SIG-M5 (cell line): ENCODE measurements around the gene SLC1A4.
"Not testable (repeated sequence)": the region's sequence is repeated elsewhere in the genome, so short reads cannot be mapped to it uniquely, and the experiment has no call there.

Experiments used
- DNase-seq: peaks from one replicate; lab custom pipeline; 2025; lab: John Stamatoyannopoulos, UW

Gene SLC1A4

DNA sequence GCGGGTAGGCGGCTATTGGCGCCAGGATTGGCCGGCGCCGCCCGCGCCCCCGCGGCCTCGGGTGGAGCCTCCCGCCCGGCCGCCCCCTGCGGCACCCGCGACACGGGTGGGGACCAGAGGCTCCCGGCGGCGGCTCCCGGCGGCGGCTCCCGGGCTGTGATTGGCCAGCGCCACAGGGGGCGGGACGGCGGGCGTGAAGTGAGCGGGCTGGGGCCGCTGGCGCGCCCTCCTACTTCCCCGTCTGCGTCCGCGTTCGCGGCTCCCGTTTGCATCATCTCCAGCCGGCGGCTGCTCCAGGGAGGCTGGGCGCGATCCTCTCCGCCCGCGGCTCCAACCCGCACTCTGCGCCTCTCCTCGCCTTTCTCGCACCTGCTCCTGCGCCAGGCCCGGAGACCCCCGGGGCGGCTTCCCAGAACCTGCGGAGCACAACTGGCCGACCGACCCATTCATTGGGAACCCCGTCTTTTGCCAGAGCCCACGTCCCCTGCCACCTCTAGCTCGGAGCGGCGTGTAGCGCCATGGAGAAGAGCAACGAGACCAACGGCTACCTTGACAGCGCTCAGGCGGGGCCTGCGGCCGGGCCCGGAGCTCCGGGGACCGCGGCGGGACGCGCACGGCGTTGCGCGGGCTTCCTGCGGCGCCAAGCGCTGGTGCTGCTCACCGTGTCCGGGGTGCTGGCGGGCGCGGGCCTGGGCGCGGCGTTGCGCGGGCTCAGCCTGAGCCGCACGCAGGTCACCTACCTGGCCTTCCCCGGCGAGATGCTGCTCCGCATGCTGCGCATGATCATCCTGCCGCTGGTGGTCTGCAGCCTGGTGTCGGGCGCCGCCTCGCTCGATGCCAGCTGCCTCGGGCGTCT lies at the start of gene SLC1A4:
Gene SLC1A4 (plus strand): TSS at position 274 of the 856 bp plus-strand sequence. CDS start 245 bp downstream, at position 519.
- peak; percentile 65 for DNase-seq

DNA sequence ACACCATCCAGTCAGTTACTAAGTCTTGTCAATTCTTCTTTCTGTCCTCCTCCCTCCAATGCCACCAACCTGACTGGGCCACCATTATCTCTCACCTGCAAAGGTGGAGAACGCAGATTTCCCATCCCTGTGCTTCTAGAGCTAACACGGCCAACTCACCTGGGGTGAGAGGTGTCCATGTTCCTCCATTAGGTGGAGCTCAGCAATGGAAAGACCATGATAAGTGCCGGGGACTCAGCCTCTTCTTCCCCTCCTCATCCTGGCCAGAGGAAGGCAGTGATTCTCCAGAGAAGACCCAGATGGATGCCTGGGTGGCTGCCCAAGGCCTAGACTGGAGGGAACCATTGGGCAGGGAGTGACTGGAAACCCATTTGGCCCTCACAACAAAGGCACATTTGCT lies 48.1 kb upstream of the SLC1A4 start:
- no peak for DNase-seq

DNA sequence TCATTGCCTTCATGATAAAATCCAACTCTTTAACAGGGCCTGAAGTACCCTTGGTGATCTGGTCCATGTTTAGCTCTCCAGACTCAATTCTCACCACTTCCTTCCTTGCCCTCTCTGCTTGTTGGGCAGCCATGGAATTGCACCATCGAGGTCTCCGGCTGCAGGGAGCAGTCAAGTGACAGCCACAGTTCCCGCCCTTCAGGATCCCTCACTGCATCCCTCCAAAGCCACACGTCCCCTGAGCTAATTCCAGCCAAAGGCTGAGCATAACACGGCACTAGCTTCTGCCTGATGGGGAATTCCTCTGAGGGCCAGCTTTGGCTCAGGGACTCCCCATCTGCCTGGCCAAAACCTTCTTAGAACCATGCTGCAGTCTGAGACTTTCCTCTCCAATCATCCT lies 47.4 kb upstream of the SLC1A4 start:
- DNase-seq, result no peak

GRCh38 chr2:64942693-64943092 lies 46.5 kb upstream of the SLC1A4 start:
- DNase-seq, result no peak

- peak; percentile 64 for DNase-seq
Measured at GRCh38 chr2:64943387-64944150, 45.6 kb upstream of the SLC1A4 start.

- no peak for DNase-seq
Measured at GRCh38 chr2:64944484-64944883, 44.7 kb upstream of the SLC1A4 start.

GRCh38 chr2:64945973-64946768 lies 43.0 kb upstream of the SLC1A4 start:
- DNase-seq, result peak; percentile 22

DNA sequence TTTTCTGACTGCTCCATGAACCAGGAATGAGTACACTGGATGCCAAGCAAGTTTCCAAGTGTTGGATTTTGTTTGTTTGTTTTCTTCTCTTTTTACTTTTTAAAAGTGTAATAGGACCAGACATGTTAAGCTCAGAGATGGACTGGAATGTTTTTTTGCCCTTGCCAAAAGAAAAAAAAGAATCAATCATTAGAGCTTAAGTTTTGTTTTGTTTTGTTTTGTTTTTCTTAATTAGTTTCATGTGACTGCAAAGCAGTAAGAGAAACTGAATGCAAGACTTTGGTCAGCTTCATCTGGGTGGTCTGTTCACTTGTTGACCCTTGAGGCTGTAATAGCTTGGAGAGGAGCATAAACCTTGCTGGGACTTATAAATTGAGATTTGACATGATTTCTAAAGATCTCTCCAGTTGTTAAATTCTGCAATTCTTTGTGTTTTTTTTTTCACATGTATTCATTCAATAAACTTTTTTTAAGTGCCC lies 42.4 kb upstream of the SLC1A4 start:
- DNase-seq, result no peak

DNA sequence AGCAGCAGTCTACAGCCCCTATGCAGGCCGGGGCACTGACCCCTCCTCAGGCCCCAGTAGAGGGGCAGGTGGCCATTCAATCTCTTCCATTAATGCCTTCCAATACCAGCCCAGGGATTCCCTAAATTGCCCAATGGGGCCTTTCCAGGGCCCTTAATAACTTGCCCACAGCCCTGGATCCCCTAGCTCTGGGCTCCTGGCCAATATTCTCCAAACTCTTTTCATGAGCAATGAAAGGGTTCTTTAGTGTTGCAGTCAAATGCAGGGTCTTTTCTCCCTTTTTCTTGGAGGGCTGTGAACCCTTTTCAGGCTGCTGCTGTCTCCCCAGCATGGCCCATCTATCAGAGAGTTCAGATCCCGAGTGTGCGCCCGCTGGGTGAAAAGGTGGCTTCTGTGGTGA lies 41.3 kb upstream of the SLC1A4 start:
- DNase-seq, result no peak

DNA sequence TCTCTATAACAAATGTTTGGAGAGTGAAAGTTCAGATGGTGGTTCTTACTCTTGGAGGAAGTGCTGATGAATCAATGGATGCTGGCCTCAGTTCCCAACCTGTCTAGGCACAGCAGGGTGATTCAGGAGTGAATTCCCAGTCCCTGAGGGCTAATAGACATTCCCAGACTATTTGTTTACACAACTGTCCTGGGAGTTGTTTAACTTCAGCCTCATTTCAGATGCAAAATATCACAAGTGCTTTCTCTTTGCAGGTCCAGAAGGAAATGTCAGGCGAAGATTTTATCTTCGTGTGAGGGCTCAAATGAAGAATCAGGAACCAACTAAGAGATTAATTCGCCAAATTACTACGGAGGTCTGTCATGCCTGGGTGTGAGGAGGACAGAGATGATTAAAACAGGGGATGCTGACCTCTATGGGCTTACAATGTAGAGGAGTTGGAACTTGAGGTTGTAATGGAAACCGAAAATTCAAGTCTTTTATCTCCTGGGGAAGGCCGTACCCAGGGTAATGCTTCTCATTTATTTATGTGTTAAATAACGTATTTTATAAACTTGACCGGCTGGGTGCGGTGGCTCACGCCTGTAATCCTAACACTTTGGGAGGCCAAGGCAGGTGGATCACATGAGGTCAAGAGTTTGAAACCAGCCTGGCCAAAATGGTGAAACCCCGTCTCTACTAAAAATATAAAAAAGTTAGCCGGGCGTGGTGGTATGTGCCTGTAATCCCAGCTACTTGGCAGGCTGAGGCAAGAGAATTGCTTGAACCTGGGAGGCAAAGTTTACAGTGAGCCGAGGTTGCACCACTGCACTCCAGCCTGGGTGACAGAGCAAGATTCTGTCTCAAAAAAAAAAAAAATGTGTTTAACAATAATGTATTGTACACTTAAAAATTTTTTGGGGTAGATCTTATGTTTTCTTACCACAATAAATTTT lies 38.7 kb upstream of the SLC1A4 start:
- no peak for DNase-seq

- DNase-seq, result no peak
Measured at GRCh38 chr2:64951306-64951953, 37.8 kb upstream of the SLC1A4 start.

GRCh38 chr2:64952096-64952495 lies 37.1 kb upstream of the SLC1A4 start:
- DNase-seq, result no peak

GRCh38 chr2:64952511-64953482 lies 36.4 kb upstream of the SLC1A4 start:
- no peak for DNase-seq

GRCh38 chr2:64955467-64955866 lies 33.7 kb upstream of the SLC1A4 start:
- DNase-seq, result no peak

DNA sequence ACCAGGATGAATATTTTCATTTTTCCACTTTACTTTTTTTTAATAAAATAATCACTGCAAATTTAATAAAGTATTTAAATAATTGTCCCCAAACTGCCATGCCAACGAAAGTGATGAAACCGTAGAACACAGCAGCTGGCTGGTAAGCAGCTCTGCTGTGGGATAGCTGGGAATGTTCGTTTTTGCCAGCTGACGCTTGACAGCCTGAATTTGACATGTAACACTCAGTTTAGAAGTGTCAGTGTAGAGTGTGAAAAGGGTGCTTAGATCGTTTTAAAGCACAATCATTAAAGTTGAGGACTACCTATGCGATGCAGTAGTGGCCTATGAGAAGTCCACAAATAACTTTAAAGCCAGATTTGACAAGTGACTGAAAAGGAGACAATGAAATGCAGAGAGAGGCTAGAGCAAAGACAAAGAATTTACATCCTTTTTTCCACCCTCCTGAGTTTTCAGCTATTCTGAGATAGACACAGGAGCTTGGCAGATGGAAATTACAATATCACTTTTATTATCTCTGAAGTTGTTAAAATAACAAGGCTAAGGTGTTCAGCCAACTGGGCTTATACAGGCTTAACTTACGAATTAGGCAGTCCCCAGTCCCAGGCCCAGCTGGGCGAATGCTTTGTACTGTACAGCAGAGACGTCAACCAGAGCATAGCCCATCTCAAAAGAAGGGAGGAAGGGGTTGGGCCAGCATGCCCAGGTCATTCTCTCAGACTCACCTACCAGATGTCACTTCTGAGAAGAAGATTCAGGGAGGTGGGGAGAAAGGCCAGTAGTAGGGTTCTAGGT lies 31.9 kb upstream of the SLC1A4 start:
- DNase-seq, result no peak

GRCh38 chr2:64958556-64958955 lies 30.6 kb upstream of the SLC1A4 start:
- DNase-seq, result no peak

DNA sequence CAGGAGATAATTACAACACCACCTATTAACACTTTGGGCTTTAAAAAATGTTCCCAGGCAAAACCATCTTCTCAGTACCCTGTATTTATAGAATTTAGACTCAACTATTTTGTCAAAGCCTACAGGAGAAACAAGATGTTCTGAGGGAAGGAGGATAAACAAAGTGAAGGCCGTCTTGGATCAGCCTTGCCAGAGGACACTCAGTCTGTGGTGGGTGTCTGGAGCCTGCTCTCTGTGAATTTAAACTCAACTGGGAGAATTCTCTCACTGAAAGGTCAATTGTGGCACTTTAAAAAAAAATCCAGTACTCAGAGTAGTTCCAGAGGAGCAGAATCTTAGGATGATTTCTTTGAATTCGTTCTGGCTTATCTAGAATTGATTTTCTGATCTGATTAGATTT lies 28.4 kb upstream of the SLC1A4 start:
- no peak for DNase-seq

- DNase-seq, result not testable (repeated sequence)
Measured at GRCh38 chr2:64963138-64963537, 26.1 kb upstream of the SLC1A4 start.

DNA sequence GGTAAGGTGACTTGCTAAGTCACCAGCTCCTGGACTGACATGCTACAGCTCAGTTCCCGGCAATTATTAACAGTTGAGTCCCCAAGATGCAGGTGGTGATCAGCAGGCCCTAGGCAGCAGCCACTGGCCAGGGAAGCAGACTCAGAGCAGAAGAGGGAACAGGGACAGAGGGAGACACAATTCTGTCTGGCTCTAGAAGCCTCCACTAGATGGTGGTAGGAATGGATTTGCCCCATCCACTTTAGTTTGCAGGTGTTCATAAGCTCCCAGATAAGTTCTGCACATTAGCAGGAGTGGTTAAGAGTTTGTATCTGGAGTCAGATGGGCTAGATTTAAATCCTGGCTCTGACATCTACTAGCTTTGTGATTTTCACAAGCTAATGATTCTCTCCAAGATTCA lies 25.5 kb upstream of the SLC1A4 start:
- no peak for DNase-seq
